Measurements from ENCODE around the gene GNAZ.

GRCh38 chr22:23107487-23108248 lies 37.3 kb downstream of the GNAZ start:
- TF ChIP-seq RAD21 (IDR thresholded peaks at IDR 0.05) (no peak), RXRA (IDR thresholded peaks at IDR 0.05) (no peak), FOXA1 (IDR thresholded peaks at IDR 0.05) (no peak), ZBTB33 (IDR thresholded peaks at IDR 0.05) (no peak), CTCF (IDR thresholded peaks at IDR 0.05; ENCODE audit: low read depth, low read length, missing input control) (no peak), HNF4G (IDR thresholded peaks at IDR 0.05) (no peak), JUND (IDR thresholded peaks at IDR 0.05) (no peak), TAF1 (conservative IDR thresholded peaks at IDR 0.05) (no peak), MAX (IDR thresholded peaks at IDR 0.05) (no peak), EGR1 (IDR thresholded peaks at IDR 0.05; ENCODE audit: low read depth in 2 of 2) (no peak)
